HL-60 (cell line): ENCODE results near the gene AKAP5.

Experiments
- DNase-seq, 2 experiments: peaks; one replicate each; pipeline ENCODE4 v3.0.0-alpha.2; 2010 to 2020; ENCODE audit warnings: low read depth in 1 of 2, low spot score in 1 of 2
- H3K27ac ChIP-seq: fragments of 250-450 bp; sonication (Bioruptor Pico); replicated peaks from 2 replicates; pipeline ENCODE4 v1.5.1; 2020; ENCODE audit warnings: mild to moderate bottlenecking, moderate library complexity
- H3K27me3 ChIP-seq: fragments of 250-450 bp; sonication (Bioruptor Pico); 2 replicates; pipeline ENCODE4 v1.5.1; 2021; ENCODE audit warnings: mild to moderate bottlenecking, moderate library complexity; ENCODE audit not compliant: insufficient read depth, poor library complexity, severe bottlenecking
- H3K4me3 ChIP-seq: replicated peaks from 2 replicates; pipeline ENCODE4 v1.5.1; 2011; ENCODE audit warnings: mild to moderate bottlenecking, control low read depth, low read length; ENCODE audit not compliant: insufficient read depth
- CTCF ChIP-seq: IDR thresholded peaks from one replicate; pipeline ENCODE4 v1.5.1; 2011; ENCODE audit warnings: low read length, control low read depth, inconsistent platforms; ENCODE audit not compliant: insufficient read depth
- GABPA ChIP-seq: IDR thresholded peaks from 2 replicates; pipeline ENCODE4 v1.6.1; 2012; ENCODE audit warnings: low read depth
- POLR2AphosphoS5 ChIP-seq: IDR thresholded peaks from 2 replicates; pipeline ENCODE4 v1.6.1; 2012; ENCODE audit warnings: low read depth
- SPI1 ChIP-seq: IDR thresholded peaks from 2 replicates; pipeline ENCODE4 v1.6.1; 2012; ENCODE audit warnings: low read depth, mild to moderate bottlenecking, borderline replicate concordance
- TF ChIP-seq, protein P1 (sequence below): IDR thresholded peaks from 2 replicates; pipeline ENCODE4 v1.6.1; 2012; ENCODE audit warnings: low read depth; ENCODE audit not compliant: insufficient replicate concordance

AKAP5 gene

GRCh38 chr14:64447876-64448670, 17.2 kb upstream of the AKAP5 start:
- TF ChIP-seq, protein P1, sequence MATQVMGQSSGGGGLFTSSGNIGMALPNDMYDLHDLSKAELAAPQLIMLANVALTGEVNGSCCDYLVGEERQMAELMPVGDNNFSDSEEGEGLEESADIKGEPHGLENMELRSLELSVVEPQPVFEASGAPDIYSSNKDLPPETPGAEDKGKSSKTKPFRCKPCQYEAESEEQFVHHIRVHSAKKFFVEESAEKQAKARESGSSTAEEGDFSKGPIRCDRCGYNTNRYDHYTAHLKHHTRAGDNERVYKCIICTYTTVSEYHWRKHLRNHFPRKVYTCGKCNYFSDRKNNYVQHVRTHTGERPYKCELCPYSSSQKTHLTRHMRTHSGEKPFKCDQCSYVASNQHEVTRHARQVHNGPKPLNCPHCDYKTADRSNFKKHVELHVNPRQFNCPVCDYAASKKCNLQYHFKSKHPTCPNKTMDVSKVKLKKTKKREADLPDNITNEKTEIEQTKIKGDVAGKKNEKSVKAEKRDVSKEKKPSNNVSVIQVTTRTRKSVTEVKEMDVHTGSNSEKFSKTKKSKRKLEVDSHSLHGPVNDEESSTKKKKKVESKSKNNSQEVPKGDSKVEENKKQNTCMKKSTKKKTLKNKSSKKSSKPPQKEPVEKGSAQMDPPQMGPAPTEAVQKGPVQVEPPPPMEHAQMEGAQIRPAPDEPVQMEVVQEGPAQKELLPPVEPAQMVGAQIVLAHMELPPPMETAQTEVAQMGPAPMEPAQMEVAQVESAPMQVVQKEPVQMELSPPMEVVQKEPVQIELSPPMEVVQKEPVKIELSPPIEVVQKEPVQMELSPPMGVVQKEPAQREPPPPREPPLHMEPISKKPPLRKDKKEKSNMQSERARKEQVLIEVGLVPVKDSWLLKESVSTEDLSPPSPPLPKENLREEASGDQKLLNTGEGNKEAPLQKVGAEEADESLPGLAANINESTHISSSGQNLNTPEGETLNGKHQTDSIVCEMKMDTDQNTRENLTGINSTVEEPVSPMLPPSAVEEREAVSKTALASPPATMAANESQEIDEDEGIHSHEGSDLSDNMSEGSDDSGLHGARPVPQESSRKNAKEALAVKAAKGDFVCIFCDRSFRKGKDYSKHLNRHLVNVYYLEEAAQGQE, result no peak
- TF ChIP-seq GABPA, result no peak
- TF ChIP-seq SPI1, result no peak
- no peak for TF ChIP-seq POLR2AphosphoS5
- no peak for TF ChIP-seq CTCF
- DNase-seq, result no peak
- no peak overlapping the region for H3K4me3 ChIP-seq
- no peak overlapping the region for H3K27ac ChIP-seq
- H3K27me3 ChIP-seq, result no peaks in the 10 kb centered on the region

DNA sequence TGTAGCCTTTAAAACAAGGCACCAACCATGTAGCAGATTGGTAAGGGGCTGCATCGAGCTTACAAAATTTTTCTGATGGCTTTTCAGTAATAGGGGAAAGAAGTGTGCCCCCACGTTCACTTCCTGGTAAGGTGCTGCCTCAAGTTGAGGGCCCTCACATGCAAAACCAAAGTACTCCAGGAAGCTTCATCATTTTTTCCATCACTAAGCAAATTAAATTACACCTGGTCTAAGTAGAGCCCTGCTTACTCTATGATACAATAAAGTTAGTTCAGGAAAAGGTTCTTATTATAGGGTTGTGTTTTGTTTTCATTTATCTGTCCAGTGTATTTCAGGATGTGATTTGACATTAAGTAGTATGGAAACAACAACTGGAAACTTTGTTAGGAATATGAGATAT, 15.0 kb upstream of the AKAP5 start:
- no peak overlapping the region for H3K4me3 ChIP-seq
- no peaks in the 10 kb centered on the region for H3K27me3 ChIP-seq
- DNase-seq, result no peak
- H3K27ac ChIP-seq, result no peak overlapping the region
- TF ChIP-seq, protein P1, result no peak
- no peak for TF ChIP-seq GABPA

DNA sequence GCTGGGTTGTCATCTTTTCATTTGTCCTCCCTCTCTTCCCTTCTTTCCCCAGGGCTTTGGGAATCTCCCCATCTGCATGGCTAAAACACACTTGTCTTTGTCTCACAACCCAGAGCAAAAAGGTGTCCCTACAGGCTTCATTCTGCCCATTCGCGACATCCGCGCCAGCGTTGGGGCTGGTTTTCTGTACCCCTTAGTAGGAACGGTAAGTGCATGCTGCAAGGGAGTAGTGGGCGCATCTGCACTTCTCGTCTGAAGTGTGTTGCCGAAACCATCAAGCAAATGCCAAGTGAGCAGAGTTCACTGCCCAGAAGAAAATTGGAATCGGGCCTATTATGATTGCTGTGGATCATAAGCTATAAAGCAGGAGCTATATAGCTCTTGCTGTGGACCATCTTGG, 10.6 kb upstream of the AKAP5 start:
- no peak overlapping the region for H3K27ac ChIP-seq

More for the DNA sequence above, 10.6 kb upstream of the AKAP5 start:
- Histone ChIP-seq H3K27me3 (no peaks in the 10 kb centered on the region), H3K4me3 (no peak overlapping the region)
- DNase-seq, result no peak
- TF ChIP-seq, protein P1, result no peak
- no peak for TF ChIP-seq POLR2AphosphoS5
- no peak for TF ChIP-seq GABPA
- TF ChIP-seq SPI1, result no peak
- TF ChIP-seq CTCF, result no peak
